Tibial artery (tissue), 4 donors: ENCODE data around the gene ATP6V1C2.
A peak's percentile ranks its signal among the peaks of the same experiment; 100 is the strongest.

Experiments used
- DNase-seq, 2 donors: peaks; one replicate each; pipeline ENCODE4 v3.0.0-alpha.2; 2019
- H3K27ac ChIP-seq, 2 donors: fragments of 200-600 bp; sonication (generic) in 1 of 2; 1 replicate in 1 of 2; 2 replicates in 1 of 2; pipeline ENCODE4 v1.5.1; 2018 to 2019; ENCODE audit warnings: mild to moderate bottlenecking in 1 of 2
- H3K27me3 ChIP-seq, 2 donors: fragments of 200-600 bp; sonication (generic) in 1 of 2; one replicate each; pipeline versions ENCODE4 v1.5.1 to v1.6.0; 2016 to 2019
- H3K36me3 ChIP-seq, 3 donors: fragments of 200-600 bp; sonication (generic) in 2 of 3; one replicate each; pipeline ENCODE4 v1.5.1; 2016 to 2019; ENCODE audit warnings: mild to moderate bottlenecking in 2 of 3
- H3K4me1 ChIP-seq, 4 donors: fragments of 200-600 bp; sonication (generic) in 2 of 4; 1 replicate in 3 of 4; 2 replicates in 1 of 4; pipeline ENCODE4 v1.5.1; 2016 to 2019
- H3K4me3 ChIP-seq, 2 donors: fragments of 200-600 bp; sonication (generic) in 1 of 2; 1 replicate in 1 of 2; 2 replicates in 1 of 2; pipeline ENCODE4 v1.5.1; 2018 to 2019; ENCODE audit warnings: mild to moderate bottlenecking in 2 of 2
- H3K9me3 ChIP-seq, 3 donors: fragments of 200-600 bp; sonication (generic) in 1 of 3; one replicate each; pipeline ENCODE4 v1.5.1; 2016 to 2019
- intact Hi-C: fragments of 100-400 bp; cut with DNase I; formaldehyde crosslinking; loops from one replicate; pipeline ENCODE4 v1.15.0; 2023; ENCODE audit warnings: low total_unique reads
- TF ChIP-seq, protein P1 (sequence below), 2 experiments: fragments of 200-600 bp in 1 of 2; fragments of 450-650 bp in 1 of 2; IDR thresholded peaks; one replicate each; pipeline ENCODE4 v1.5.1; 2017 to 2019; ENCODE audit warnings: antibody characterized with exemption in 2 of 2, mild to moderate bottlenecking in 1 of 2, moderate library complexity in 1 of 2

ATP6V1C2 gene

GRCh38 chr2:10721396-10722251 is at the start of gene ATP6V1C2:
TSS of gene ATP6V1C2 (plus strand) at chr2:10721630. CDS start at chr2:10722850, 1,220 bp downstream.
- H3K4me3 ChIP-seq = peak within 1 kb of the TSS; percentile 53 to 61
- no peak within 1 kb of the TSS for H3K27ac ChIP-seq
- H3K27me3 ChIP-seq = peaks cover 0 to 49% of the 10 kb centered on the region in 2 donors
- no peak for DNase-seq
- H3K36me3 ChIP-seq = no peaks in the 10 kb centered on the region
- TF ChIP-seq, protein P1, sequence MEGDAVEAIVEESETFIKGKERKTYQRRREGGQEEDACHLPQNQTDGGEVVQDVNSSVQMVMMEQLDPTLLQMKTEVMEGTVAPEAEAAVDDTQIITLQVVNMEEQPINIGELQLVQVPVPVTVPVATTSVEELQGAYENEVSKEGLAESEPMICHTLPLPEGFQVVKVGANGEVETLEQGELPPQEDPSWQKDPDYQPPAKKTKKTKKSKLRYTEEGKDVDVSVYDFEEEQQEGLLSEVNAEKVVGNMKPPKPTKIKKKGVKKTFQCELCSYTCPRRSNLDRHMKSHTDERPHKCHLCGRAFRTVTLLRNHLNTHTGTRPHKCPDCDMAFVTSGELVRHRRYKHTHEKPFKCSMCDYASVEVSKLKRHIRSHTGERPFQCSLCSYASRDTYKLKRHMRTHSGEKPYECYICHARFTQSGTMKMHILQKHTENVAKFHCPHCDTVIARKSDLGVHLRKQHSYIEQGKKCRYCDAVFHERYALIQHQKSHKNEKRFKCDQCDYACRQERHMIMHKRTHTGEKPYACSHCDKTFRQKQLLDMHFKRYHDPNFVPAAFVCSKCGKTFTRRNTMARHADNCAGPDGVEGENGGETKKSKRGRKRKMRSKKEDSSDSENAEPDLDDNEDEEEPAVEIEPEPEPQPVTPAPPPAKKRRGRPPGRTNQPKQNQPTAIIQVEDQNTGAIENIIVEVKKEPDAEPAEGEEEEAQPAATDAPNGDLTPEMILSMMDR (IDR thresholded peaks at IDR 0.05) = no peak
- peaks cover 0 to 34% (median 27%) of the 10 kb centered on the region in 4 donors for H3K4me1 ChIP-seq
- intact Hi-C loops = no loop called here
- H3K9me3 ChIP-seq = no peaks in the 10 kb centered on the region

- no peaks in the 10 kb centered on the region for H3K9me3 ChIP-seq
- H3K27me3 ChIP-seq = no peaks in the 10 kb centered on the region
- no peak for DNase-seq
- intact Hi-C loops = no loop called here
- H3K4me3 ChIP-seq = no peak overlapping the region
- peaks cover 7 to 70% (median 35%) of the 10 kb centered on the region in 3 donors for H3K36me3 ChIP-seq
- no peak overlapping the region for H3K27ac ChIP-seq
- TF ChIP-seq, protein P1 (IDR thresholded peaks at IDR 0.05) = no peak
- no peaks in the 10 kb centered on the region for H3K4me1 ChIP-seq
Observed at GRCh38 chr2:10675131-10675530, 46.3 kb upstream of the ATP6V1C2 start.

GRCh38 chr2:10678225-10678624 is 43.2 kb upstream of the ATP6V1C2 start:
- intact Hi-C loops = no loop called here
- H3K27me3 ChIP-seq = no peaks in the 10 kb centered on the region
- H3K4me1 ChIP-seq = no peaks in the 10 kb centered on the region
- DNase-seq = no peak
- no peak overlapping the region for H3K27ac ChIP-seq
- H3K4me3 ChIP-seq = no peak overlapping the region
- peaks cover 19 to 71% (median 35%) of the 10 kb centered on the region in 3 donors for H3K36me3 ChIP-seq
- H3K9me3 ChIP-seq = no peaks in the 10 kb centered on the region
- TF ChIP-seq, protein P1 (IDR thresholded peaks at IDR 0.05) = peak in 1 of 2 experiments; percentile 9

DNA sequence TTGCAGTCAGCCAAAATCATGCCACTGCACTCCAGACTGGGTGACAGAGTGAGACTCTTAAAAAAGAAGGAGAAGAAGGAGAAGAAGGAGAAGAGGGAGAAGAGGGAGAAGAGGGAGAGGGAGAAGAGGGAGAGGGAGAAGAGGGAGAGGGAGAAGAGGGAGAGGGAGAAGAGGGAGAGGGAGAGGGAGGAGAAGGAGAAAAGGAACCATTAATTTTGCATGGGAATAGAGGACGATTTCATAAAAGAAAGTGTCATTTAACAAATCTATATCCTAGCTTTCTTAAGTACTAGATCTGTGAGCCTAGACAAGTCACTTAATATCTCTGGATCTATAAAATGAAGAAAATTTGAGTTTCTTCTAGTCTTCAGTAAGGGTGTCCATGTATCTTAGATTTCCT is 41.2 kb upstream of the ATP6V1C2 start:
- no peak for DNase-seq
- H3K27me3 ChIP-seq = no peaks in the 10 kb centered on the region
- TF ChIP-seq, protein P1 (IDR thresholded peaks at IDR 0.05) = no peak
- no peaks in the 10 kb centered on the region for H3K4me1 ChIP-seq
- H3K36me3 ChIP-seq = peaks cover 24 to 69% (median 43%) of the 10 kb centered on the region in 3 donors
- H3K27ac ChIP-seq = no peak overlapping the region
- no peaks in the 10 kb centered on the region for H3K9me3 ChIP-seq
- intact Hi-C loops = loop anchor here (10.0 kb wide), 1 partner anchor 135 kb away; the partner anchor contains the start of gene PDIA6
- no peak overlapping the region for H3K4me3 ChIP-seq

GRCh38 chr2:10680957-10681356 is 40.5 kb upstream of the ATP6V1C2 start:
- intact Hi-C loops = loop anchor here (10.0 kb wide), 1 partner anchor 134 kb away; the partner anchor contains the start of gene PDIA6
- TF ChIP-seq, protein P1 (IDR thresholded peaks at IDR 0.05) = no peak
- peaks cover 24 to 64% (median 43%) of the 10 kb centered on the region in 3 donors for H3K36me3 ChIP-seq
- H3K27me3 ChIP-seq = no peaks in the 10 kb centered on the region
- H3K4me3 ChIP-seq = no peak overlapping the region
- H3K27ac ChIP-seq = no peak overlapping the region
- no peaks in the 10 kb centered on the region for H3K9me3 ChIP-seq
- no peak for DNase-seq
- H3K4me1 ChIP-seq = no peaks in the 10 kb centered on the region
